Activated CD4-positive, alpha-beta T cell treated with anti-CD3 and anti-CD28 coated beads, Interleukin-2, amount 50 U/mL, for 4 hours (primary cell): Measurements from ENCODE around the gene CAMSAP2.

Experiments used
- DNase-seq, 2 experiments: peaks; one replicate each; pipeline ENCODE4 v3.0.0-alpha.2; 2020

The CAMSAP2 gene

DNA sequence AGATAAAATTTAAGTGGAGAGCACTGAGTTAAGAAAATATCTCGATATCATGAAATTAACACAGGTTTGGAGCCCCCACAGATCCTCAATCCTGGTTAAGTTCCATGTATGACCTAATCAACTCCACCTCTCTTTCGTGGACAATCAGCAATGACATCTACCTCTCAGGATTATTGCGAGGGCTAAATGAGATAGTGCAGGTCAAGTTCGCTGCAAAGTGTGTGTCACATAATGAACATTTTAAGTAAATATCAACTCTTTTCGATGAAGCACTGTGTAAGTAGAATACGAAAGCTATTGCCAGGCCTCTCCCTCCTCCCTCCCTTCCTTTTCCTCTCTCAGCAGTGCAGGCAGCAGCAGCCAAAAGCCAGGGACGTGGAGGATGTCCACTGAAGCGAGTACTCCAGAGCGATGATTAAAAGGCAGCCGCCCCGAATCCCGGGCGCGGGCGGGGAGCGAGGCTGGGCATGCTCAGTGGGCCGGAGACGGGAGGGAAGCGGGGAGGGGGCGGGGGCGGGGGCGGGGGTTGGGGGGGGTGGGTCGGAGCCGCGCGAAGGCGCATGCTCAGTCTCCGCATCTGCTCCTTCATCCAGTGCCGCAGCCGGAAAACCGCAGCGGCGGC is at the start of gene CAMSAP2:
Gene CAMSAP2, plus strand, starts transcription at position 567 of the 622 bp plus-strand sequence. CDS start 935 bp downstream, outside the sequence.
- peak; percentile 62 to 66 for DNase-seq

- DNase-seq: no peak
These were observed 46.4 kb upstream of the CAMSAP2 start for GRCh38 chr1:200692316-200692715.

- DNase-seq: no peak
These were observed 45.4 kb upstream of the CAMSAP2 start for GRCh38 chr1:200693327-200693726.

DNA sequence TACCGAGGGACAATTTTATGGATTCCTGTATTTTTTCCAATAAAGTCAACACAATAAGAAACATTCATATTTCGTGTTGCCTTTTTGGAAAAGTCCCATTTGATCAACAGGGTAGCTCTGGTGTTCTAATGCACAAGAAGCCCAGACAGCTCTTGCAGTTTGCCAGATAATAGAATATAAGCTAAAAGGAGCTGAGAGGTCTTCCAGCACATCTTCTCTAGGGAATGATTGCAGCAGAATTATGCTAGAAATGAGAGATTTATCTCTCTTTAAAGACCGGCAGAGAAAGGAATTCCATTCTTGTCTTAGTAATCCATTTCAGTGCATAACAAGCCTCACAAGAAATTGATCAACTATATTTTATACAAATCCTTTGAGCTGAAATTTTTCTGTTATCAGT is 44.0 kb upstream of the CAMSAP2 start:
- no peak for DNase-seq

GRCh38 chr1:200699871-200700270 is 38.8 kb upstream of the CAMSAP2 start:
- DNase-seq: no peak

- no peak for DNase-seq
These were observed 33.6 kb upstream of the CAMSAP2 start for GRCh38 chr1:200704986-200705500.

- no peak for DNase-seq
These were observed 32.4 kb upstream of the CAMSAP2 start for GRCh38 chr1:200706111-200706814.

GRCh38 chr1:200707116-200707515 is 31.6 kb upstream of the CAMSAP2 start:
- DNase-seq: no peak

DNA sequence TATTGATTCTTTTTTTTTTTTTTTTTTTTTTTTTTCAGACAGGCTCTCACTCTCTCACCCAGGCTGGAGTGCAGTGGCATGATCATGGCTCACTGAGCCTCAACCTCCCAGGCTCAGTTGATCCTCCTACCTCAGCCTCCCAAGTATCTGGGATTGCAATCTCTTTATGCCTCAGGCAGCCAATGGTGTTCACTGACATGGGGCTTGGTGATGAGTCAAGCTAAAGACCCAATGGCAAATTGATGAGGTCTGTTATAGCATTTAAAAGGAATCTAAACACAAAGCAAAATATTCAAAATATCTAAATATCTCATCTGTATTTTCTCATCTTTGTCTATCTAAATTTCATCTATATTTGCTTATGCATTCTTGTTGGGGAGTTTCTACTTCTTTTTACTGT is 30.5 kb upstream of the CAMSAP2 start:
- no peak for DNase-seq

DNA sequence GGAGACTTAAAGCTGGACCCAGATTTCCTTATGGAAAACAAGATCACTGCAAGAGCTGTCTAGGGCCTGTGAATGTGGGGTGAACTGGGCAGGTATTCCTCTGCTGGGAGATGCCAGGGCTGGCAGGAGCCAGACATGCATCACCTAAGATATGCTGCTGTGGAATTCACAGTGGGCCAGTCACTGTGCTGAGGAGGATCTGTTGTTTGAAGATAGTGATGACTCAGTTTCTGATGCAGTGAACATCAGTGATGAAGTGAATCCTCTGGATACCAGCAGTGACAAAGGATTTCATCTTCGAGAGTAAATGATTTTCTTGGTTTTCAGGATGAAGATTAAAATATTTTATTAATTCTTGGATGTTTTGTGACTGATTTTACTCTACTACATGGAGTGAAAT is 29.9 kb upstream of the CAMSAP2 start:
- no peak for DNase-seq

DNA sequence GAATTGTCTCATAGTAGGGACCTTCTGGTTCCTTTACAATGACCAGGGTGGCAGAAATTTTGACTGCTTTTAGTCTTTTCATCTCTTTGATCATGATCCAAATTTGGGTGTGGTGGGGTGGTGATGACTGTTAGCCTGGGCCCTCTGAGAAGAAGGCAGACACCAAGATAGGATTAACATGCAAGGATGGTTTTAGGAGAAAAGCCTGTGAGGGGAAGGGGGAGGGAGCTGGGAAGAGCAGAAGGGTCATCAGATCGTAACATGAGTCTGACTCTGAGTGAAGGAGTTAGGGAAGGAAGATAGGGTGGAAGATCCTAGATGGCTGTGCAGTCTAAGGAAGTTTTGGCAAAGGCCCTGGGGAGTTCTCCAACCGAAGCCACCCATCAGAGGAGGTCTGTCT is 28.5 kb upstream of the CAMSAP2 start:
- no peak for DNase-seq

DNA sequence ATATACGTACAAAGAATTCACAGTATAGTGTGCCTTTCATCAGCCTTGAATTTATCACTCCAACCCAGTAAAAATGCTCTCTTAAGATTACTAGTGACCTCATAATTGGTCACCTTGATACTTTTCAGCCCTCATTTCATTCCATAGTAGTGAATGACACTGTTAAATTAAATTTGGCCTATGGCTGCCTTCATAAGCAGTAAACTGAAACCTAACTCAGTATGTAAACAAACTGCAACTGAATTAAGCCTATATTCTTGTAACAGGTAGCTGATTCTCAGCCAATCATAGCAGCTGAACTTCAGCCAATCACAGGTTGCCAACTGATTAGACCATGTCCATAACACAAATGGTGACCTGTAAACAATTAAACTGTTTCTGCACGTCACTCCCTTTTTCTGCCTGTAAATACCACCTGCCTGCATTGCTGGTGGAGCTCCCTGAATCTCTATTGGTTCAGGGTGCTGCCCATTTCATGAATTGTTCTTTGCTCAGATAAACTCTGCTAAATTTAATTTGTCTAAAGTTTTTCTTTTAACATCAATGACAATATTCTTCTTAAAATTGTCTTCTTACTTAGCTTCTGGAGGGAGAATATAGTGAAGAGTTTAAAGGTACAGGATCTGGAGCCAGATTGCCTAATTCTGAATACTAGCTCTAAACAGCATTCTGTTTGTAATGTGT is 24.0 kb upstream of the CAMSAP2 start:
- DNase-seq: no peak

DNA sequence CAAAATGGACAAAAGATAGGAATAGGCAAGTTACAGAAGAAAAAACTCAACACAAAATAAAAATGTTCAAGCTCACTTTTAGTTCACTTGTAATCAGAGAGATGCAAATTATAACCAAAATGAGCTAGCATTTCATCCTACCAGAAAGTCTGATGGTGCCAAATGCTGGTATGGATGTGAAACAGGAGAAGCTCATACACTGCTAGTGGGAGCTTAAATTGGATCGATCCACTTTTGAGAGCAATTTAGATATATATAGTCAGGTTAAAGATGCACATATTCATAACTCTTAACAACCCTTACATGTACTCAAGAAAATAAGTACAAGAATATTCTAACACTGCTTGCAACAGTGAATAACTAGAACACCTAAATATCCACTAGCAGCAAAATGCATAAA is 18.5 kb upstream of the CAMSAP2 start:
- DNase-seq: no peak

DNA sequence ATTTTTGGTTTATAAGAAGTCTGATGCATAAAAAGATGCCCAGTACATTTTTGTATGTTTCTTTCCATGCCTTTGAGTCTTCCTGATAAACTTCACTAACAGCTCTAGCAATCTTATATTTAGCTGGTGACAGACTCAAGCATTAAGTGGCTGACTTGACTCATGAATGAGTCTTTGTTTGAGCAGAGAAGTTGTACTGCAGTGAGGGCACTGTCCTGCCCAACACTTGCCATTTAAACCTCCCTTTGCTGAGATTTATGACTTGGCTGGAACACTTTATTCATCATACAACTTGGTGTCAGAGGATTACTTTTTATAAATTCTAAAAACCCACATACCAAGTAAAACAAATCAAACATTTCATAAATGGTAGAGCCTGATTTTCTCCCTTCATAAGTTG is 14.6 kb upstream of the CAMSAP2 start:
- DNase-seq: no peak

- DNase-seq: no peak
These were observed 11.4 kb upstream of the CAMSAP2 start for GRCh38 chr1:200727257-200727656.

DNA sequence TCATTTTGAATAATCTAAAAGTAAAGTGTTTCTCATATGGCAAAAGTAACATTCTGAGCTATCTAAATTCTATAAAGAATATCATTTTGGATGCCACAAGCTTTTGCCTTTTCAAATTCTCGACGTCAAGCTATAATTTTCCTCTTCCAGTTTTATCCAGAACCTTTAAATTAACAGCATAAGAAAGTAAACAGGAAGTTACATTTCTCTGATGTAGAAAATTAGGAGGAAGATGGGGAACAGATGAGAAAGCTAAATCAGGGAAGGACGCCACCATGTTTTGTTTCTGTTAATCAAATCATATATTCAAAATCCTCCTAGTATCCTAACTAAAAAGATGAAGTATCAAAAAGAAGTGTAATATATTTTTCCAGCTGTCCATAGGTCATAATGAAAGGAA is 8.8 kb upstream of the CAMSAP2 start:
- DNase-seq: no peak

DNA sequence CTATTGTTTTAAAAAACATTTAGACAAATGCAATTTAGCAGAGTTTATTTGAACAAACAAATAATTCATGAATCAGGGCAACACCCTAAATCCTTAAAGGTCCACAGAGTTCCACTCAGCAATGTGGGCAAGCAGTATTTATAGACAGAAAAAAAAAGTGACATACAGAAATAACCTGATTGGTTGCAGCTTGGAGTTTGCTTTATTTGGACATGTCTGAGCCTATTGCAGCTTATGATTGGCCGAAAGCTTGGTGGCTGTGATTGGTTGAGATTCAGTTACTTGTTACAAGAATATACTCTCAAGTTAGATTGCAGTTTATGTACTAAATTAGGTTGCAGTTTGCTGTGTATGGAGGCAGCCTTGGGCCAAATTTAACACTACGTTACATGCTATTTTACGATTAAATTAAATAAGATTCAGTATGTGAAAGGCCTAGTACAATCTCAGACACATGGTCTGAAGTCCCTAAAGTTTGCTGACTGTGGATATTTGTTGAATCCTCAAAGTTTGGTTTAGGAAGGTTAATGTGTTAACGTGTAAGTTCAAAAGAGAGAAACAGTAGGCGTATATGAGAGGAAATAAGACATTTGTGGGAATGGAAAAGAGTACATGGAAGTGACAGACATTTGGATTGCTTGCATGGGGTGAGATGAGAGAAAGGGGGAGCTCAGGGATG is 6.9 kb upstream of the CAMSAP2 start:
- DNase-seq: no peak

DNA sequence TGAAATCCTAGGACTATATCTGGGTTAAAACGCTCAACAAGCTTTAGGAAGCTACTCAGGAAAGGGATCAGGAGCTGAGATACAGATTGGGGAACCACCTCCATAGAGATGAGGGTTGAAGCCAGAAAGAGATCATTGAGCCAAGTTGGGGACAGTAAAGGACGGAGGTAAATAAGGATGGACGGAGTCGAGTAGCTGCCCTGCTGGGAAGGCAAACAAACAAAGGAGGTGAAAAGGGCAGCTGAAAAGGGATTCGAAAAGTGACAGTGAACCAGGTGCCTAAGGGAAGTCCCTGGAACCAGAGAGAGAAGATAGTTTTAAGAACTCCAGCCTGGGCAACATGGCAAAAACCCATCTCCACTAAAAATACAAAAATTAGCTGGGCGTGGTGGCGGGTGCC is 6.3 kb upstream of the CAMSAP2 start:
- no peak for DNase-seq

DNA sequence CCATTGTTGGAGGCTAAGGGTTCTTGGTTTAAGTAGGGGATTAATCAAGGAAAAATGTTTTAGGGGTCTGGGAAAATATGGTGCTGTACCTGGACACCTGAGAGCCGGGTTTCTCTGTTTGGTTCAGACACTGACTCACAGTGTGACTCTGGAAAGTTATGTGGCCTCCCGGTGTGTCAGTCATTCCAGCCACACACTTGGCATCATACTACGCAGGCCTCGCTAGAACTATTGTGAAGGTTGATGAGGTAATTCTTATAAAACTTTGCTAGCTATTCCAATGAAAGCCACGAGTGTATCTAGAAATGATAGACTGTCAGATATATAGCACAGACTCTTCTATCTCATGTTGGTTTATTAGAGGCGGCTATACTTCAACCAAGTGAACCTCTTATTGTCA is 4.8 kb upstream of the CAMSAP2 start:
- DNase-seq: no peak

GRCh38 chr1:200737647-200738291 is 924 bp upstream of the CAMSAP2 start:
- DNase-seq: no peak

- DNase-seq: peak; percentile 50 to 56
These were observed 407 bp downstream of the CAMSAP2 start for GRCh38 chr1:200738949-200739651.
